NCI-H1694 treated with DMSO at 0.1 percent for 48 hours (cell line): ENCODE results near the gene DHX40.
"Not testable (repeated sequence)": the region's sequence is repeated elsewhere in the genome, so short reads cannot be mapped to it uniquely, and the experiment has no call there.

Source experiments
- DNase-seq: peaks from one replicate; lab custom pipeline; 2025; lab: John Stamatoyannopoulos, UW

DHX40 gene, protein sequence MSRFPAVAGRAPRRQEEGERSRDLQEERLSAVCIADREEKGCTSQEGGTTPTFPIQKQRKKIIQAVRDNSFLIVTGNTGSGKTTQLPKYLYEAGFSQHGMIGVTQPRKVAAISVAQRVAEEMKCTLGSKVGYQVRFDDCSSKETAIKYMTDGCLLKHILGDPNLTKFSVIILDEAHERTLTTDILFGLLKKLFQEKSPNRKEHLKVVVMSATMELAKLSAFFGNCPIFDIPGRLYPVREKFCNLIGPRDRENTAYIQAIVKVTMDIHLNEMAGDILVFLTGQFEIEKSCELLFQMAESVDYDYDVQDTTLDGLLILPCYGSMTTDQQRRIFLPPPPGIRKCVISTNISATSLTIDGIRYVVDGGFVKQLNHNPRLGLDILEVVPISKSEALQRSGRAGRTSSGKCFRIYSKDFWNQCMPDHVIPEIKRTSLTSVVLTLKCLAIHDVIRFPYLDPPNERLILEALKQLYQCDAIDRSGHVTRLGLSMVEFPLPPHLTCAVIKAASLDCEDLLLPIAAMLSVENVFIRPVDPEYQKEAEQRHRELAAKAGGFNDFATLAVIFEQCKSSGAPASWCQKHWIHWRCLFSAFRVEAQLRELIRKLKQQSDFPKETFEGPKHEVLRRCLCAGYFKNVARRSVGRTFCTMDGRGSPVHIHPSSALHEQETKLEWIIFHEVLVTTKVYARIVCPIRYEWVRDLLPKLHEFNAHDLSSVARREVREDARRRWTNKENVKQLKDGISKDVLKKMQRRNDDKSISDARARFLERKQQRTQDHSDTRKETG

GRCh38 chr17:59565171-59565958 is at the start of gene DHX40:
Gene DHX40, plus strand, starts transcription at chr17:59565610. Its CDS starts 62 bp downstream, at chr17:59565672.
- DNase-seq, result peak; percentile 81

GRCh38 chr17:59516451-59516850 is 49.0 kb upstream of the DHX40 start:
- no peak for DNase-seq

- no peak for DNase-seq
These were observed 46.3 kb upstream of the DHX40 start for GRCh38 chr17:59519132-59519531.

GRCh38 chr17:59520251-59520650 is 45.2 kb upstream of the DHX40 start:
- no peak for DNase-seq

- peak; percentile 50 for DNase-seq
These were observed 43.8 kb upstream of the DHX40 start for GRCh38 chr17:59521465-59522126.

GRCh38 chr17:59524930-59525329 is 40.5 kb upstream of the DHX40 start:
- DNase-seq, result not testable (repeated sequence)

DNA sequence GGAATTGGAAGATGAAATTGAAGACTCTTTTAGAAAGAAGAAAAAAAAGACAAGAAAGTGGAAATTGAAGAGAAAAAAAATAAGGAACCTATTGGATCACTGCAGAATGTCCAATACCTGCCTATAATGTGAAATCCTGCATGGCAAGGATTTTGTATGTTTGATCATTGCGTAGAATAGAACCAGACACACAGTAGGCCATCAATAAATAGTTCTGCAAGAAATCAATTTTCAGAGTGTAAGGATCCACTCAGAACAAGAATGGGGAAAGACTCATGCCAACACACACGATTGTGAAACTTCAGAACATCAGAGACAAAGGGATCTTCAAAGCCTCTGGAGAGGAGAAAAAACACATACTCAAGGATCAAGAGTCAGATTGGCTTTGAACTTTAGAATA is 39.7 kb upstream of the DHX40 start:
- no peak for DNase-seq

GRCh38 chr17:59526451-59526850 is 39.0 kb upstream of the DHX40 start:
- DNase-seq, result no peak

DNA sequence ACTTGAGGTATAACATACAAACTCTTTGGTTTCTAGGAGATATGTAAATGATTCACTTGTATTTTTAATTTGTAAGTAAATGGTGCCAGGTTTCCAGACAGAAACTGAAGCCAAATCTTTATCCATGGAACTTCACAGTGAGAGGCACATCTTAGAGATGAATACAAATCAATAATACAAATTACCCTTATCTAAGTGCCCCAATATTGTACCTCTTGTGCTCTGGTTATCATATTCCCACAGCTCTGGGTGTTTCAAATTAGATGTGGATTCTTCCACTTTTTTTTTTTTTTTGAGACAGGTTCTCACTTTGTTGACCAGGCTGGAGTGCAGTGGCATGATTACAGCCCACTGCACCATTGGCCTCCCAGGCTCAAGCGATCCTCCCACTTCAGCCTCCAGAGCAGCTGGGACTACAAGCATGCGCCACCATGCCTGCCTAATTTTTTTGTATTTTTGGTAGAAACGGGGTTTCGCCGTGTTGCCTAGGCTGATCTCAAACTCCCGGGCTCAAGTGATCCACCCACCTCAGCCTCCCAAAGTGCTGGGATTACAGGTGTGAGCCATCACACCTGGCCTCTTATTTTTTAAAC is 38.0 kb upstream of the DHX40 start:
- no peak for DNase-seq

- no peak for DNase-seq
These were observed 37.5 kb upstream of the DHX40 start for GRCh38 chr17:59527931-59528330.

DNA sequence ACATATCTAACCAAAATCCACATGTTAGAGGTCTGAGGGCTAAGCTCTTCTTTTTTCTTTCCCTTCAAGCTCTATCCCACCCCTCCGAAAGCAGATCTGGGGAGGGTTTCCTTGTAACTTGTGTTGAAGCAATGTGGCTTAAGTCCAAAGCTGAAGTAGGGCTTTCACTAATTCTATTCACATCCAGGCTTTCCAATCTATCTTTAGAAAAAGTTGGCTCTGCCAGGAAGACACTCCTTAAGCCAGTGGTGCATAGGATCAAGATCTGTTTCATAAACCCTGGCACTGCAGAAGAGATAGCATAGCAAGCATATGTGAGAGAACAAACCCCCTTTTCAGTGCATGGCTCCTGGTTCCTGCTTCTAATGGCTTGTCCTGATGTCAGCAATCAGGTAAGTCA is 34.9 kb upstream of the DHX40 start:
- no peak for DNase-seq

DNA sequence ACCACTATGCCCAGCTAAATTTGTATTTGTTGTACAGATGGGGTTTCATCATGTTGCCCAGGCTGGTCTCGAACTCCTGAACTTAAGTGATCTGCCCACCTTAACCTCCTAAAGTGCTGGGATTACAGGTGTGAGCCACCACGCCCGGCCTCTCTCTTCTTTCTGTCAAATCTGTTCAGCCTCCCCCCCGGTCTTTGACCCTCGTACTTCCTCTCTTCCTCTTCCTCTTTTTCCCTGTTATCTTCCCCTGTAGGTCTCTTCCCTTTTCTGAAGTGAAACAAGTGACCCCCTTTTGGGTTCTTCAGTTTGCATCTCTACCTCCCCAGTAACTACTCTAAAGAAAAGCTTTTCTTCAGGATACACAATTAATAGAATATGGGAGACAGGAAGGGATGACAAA is 31.7 kb upstream of the DHX40 start:
- DNase-seq, result no peak

DNA sequence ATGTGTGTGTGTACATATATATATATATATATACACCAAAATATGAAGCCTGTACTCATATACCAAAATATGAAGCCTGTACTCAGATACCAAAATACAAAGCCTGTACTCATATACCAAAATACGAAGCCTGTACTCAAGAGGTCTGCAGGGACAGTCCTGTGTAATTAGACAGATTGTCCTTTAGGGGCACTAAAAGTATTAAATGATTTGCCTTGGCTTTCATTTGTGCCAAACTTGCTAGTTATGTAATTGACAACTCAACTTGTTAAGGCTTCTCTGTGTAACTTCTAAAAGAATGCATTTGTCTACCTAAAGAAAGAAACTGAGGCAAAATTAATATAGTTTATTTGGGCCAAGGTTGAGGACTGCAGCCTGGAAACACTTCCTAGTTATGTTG is 30.8 kb upstream of the DHX40 start:
- no peak for DNase-seq

GRCh38 chr17:59538195-59538909 is 27.1 kb upstream of the DHX40 start:
- DNase-seq, result no peak

DNA sequence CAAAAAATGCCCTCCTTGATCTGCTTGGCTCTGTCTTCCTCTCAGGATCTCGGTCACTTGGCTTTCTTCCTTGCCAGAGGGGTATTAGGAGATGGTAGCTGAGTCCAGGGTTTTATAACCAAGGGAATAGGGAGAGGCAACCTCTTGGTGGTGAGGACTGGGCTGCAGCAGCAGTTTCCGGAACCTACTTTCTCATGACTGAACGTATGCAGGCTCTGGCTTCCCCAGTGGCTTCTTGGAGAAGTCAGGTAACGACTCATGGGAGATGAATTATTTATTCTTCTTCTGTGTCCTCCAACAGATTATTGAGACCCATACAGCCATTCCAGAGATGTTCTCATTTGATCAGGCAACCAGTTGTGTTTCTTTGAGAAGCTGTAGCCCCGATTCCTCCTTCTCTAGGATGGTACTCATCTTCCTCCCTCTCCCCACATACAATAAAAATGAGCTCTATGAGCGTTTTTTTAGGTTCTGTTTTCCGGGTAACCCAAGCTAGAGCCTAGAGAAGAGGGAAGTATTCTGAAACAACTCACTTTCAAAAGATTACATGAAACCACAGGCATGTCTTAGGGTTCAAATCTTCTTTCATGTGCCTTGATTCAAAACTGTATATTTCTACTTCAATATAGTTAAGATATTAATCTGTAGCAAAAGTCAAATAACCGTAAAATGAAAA is 22.3 kb upstream of the DHX40 start:
- DNase-seq, result no peak

GRCh38 chr17:59545942-59546341 is 19.5 kb upstream of the DHX40 start:
- DNase-seq, result no peak

DNA sequence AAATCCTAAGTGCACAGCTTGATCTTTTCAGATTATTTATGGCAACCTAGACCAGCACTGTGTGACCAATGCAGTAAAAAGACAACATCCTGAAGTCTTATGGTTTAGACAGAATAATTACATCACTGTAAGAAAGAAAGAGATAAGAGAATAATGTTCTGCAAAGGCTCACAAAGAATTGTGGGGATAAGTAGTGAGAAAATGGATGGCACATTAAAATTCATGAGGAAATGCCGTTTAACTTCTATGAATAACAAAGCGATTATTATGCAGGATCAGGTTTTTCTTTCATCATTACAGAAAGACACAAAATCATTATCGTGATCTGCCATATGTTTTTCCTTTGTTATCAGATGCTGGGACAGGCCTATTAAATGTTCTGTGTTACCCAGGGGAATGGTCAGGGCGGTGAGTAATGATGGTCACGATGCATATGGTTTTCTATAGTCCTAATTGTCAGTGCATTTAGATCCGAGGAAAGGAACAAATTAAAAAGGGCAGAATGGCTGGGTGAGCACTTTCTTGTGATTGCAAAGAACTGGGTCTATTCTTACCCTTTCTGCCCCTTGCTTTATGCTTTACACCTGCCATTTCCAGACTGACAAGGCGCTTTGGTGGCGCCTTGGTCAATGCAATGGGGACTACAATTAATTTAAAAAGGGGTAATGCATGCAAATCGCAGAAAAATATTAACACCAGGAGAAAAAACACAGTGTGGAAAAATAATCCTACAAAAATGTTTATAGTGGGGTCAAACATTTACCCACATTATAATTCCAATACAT is 18.1 kb upstream of the DHX40 start:
- DNase-seq, result peak; percentile 2

- not testable (repeated sequence) for DNase-seq
These were observed 16.4 kb upstream of the DHX40 start for GRCh38 chr17:59548985-59549384.

DNA sequence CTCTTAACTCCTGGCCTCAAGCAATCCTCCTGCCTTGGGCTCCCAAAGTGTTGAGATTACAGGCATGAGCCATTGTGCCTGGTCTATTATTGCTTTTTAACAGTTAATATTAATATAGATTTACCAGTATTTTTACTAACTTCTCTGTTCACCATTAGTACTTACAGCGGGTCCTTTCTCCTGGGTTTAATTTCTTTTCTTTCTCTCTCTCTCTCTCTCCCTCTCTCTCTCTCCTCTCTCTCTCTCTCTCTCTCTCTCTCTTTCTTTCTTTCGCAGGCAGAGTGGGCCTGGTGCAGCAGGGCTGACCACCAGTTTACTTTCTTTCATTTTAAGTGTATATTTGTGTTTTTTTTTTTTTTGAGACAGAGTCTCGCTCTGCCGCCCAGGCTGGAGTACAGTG is 14.7 kb upstream of the DHX40 start:
- no peak for DNase-seq

GRCh38 chr17:59558039-59558438 is 7.4 kb upstream of the DHX40 start:
- DNase-seq, result no peak
